ENCODE measurements around the gene INO80. TPM values are rescaled to one million over a fixed set of nuclear protein-coding genes. Genes with fewer than 3 reads are reported as not detected.

The INO80 gene
- polyA plus RNA-seq, 1 donor from 2014 or later, result 7.4 TPM

GRCh38 chr15:40938536-40938870 lies 177.6 kb downstream of the INO80 start:
- Mint-ChIP-seq H3K27ac (no peak overlapping the region), H3K27me3 (peaks cover 3% of the 10 kb centered on the region), H3K4me1 (peaks cover 4 to 24% (median 7%) of the 10 kb centered on the region in 3 donors), H3K36me3 (peaks cover under 1% of the 10 kb centered on the region), H3K9me3 (no peaks in the 10 kb centered on the region), H3K4me3 (no peak overlapping the region)

DNA sequence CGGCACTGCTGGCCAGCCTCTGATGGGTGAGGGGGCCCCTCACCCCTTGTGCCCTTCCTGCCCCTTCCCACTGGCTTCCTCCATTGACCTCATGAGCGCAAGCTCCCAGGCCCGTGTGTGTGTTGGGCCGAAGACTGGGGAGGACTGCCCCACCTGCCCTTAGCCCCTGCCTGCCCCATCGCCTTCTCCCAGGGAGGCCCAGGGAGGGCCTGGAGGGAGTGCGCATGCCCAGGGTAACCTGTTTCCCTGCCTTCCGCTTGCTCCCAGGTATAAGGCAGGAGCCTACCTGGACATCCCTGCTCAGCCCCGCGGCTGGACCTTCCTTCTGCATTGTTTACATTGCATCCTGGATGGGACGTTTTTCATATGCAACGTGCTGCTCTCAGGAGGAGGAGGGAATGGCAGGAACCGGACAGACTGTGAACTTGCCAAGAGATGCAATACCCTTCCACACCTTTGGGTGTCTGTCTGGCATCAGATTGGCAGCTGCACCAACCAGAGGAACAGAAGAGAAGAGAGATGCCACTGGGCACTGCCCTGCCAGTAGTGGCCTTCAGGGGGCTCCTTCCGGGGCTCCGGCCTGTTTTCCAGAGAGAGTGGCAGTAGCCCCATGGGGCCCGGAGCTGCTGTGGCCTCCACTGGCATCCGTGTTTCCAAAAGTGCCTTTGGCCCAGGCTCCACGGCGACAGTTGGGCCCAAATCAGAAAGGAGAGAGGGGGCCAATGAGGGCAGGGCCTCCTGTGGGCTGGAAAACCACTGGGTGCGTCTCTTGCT lies 178.1 kb downstream of the INO80 start:
- Mint-ChIP-seq H3K27me3 (peaks cover 3% of the 10 kb centered on the region), H3K27ac (no peak overlapping the region), H3K4me1 (peaks cover 4 to 22% (median 7%) of the 10 kb centered on the region in 3 donors), H3K4me3 (no peak overlapping the region), H3K9me3 (no peaks in the 10 kb centered on the region), H3K36me3 (peaks cover 2% of the 10 kb centered on the region)

DNA sequence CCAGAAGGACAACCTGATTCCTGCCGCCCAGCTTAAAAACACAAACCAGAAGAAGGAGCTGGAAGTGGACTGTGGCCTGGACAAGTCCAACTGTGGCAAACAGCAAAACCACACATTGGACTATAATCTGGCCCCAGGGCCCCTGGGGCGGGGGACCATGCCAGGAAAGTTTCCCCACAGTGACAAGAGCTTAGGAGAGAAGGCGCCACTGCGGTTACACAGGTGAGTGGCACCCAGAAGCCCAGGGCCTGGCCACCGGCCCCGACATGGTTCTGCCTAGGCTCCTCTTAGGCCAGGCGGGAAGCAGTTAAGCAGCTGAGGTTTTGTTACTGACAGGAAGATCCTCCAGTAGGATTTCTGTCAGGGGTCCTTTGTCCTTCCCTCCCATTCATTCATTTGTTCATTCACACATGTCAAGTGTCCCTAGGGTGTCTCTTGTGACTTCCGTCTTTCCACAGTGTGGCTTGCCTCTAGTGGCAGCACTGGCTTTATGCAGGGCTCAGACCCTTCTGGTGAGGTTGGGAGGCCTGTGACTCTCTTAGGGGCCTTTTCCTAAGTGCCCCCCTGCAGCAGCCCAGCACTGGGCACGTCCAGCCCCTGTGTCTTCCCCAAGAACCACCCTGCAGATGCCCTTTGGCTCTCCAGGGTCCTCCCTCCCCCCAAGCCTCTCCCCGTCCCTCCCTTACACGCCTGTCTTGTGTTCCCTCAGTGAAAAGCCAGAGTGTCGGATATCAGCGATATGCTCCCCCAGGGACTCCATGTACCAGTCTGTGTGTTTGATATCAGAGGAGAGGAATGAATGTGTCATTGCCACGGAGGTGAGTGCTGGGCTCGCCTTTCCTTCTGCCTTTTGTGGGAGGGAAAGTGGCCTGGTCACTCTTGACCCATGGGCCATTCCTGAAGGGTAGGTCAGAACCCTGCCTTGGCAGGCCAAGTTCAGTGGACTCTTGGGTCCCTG lies 179.1 kb downstream of the INO80 start:
- Mint-ChIP-seq H3K4me3 (peak overlapping the region in 2 of 4 donors; percentile 12 to 46), H3K27me3 (peaks cover 8% of the 10 kb centered on the region), H3K4me1 (peaks cover 4 to 15% (median 4%) of the 10 kb centered on the region in 3 donors), H3K9me3 (no peaks in the 10 kb centered on the region), H3K27ac (no peak overlapping the region), H3K36me3 (peaks cover 2% of the 10 kb centered on the region)

DNA sequence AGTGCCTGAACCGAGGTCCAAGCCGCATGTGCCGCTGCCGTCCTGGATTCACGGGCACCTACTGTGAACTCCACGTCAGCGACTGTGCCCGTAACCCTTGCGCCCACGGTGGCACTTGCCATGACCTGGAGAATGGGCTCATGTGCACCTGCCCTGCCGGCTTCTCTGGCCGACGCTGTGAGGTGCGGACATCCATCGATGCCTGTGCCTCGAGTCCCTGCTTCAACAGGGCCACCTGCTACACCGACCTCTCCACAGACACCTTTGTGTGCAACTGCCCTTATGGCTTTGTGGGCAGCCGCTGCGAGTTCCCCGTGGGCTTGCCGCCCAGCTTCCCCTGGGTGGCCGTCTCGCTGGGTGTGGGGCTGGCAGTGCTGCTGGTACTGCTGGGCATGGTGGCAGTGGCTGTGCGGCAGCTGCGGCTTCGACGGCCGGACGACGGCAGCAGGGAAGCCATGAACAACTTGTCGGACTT lies 179.8 kb downstream of the INO80 start:
- Mint-ChIP-seq H3K4me1 (peaks cover 7 to 15% (median 8%) of the 10 kb centered on the region in 3 donors), H3K4me3 (peak overlapping the region in 1 of 4 donors; percentile 12), H3K36me3 (peaks cover 4% of the 10 kb centered on the region), H3K27ac (no peak overlapping the region), H3K9me3 (no peaks in the 10 kb centered on the region), H3K27me3 (peaks cover 14% of the 10 kb centered on the region)

DNA sequence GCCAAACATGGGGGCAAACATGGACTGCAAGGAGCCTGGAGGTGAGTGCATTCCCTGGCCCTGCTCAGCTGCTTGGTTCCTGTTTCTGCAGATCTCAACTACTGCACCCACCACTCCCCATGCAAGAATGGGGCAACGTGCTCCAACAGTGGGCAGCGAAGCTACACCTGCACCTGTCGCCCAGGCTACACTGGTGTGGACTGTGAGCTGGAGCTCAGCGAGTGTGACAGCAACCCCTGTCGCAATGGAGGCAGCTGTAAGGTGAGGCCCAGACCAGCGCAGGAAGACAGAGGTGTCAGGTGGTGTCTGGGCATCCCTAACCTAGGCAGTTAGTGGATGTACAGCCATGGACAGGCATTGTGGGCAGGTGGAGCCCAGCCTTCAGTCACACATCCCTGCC lies 181.6 kb downstream of the INO80 start:
- peaks cover 4% of the 10 kb centered on the region for H3K36me3 Mint-ChIP-seq
- no peak overlapping the region for H3K27ac Mint-ChIP-seq
- no peaks in the 10 kb centered on the region for H3K9me3 Mint-ChIP-seq
- no peak overlapping the region for H3K4me3 Mint-ChIP-seq
- peaks cover 17 to 19% (median 18%) of the 10 kb centered on the region in 3 donors for H3K4me1 Mint-ChIP-seq
- peaks cover 27% of the 10 kb centered on the region for H3K27me3 Mint-ChIP-seq

- Mint-ChIP-seq H3K27me3 (peaks cover 34% of the 10 kb centered on the region), H3K9me3 (no peaks in the 10 kb centered on the region), H3K27ac (no peak overlapping the region), H3K4me1 (peaks cover 21 to 24% (median 23%) of the 10 kb centered on the region in 3 donors), H3K36me3 (peaks cover 4% of the 10 kb centered on the region), H3K4me3 (peak overlapping the region in 1 of 4 donors; percentile 79)
These were observed 182.6 kb downstream of the INO80 start for GRCh38 chr15:40933517-40933902.

DNA sequence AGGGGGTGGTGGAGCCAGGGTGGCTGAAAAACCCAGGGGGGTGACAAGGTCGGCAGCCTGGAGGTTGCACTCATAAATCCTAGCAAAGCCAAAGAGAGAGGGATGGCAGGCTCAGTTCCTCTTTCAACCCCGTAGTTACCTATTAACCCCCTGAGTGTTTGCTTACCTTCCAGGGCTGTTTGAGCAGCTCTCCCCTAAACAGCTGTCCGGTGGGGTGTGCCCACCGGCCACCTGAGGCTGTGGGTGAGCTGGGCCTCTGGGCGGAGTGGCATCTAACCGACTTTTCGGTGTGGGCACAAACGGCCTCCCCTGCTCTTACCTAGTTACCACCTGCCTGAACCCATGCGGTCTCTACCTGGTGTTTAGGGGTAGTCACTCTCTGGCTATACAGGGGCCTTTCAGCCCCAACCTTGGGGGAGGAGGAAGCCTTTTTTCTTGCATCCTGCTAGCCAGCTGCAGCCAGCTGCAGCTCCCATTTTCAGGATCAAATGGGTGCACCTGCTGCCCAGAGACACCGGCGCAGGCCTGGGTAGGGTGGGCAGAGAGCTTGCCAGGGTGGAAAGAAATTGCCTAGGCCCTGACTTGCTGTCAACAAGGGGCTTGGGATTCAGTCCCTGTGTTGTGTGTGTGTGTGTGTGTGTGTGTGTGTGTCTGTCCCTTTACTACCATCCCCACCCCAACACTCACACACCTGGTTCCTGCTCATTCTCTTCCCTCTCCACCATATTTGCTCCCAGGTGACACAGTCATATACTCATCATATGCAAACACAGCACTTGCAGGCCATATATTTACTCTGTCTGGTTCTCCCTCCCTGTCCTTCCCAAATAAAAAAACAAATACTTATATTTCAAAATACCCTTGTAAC lies 183.2 kb downstream of the INO80 start:
- Mint-ChIP-seq H3K9me3 (no peaks in the 10 kb centered on the region), H3K27ac (no peak overlapping the region), H3K27me3 (peaks cover 34% of the 10 kb centered on the region), H3K4me3 (peak overlapping the region in 1 of 4 donors; percentile 25), H3K4me1 (peaks cover 18 to 24% (median 23%) of the 10 kb centered on the region in 3 donors), H3K36me3 (peaks cover 4% of the 10 kb centered on the region)

DNA sequence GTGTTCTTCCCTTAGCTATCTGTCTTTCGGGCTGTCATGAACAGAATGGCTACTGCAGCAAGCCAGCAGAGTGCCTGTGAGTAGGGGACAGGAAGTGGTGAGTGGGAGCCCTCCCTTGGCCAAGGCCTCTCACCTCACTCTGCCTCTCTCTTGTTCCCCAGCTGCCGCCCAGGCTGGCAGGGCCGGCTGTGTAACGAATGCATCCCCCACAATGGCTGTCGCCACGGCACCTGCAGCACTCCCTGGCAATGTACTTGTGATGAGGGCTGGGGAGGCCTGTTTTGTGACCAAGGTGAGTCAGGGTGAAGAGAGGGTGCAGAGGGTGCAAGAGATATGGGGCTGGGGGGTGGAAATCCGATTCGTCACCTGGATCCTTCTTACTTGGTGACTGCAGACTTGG lies 183.9 kb downstream of the INO80 start:
- no peaks in the 10 kb centered on the region for H3K9me3 Mint-ChIP-seq
- peak overlapping the region in 1 of 3 donors; percentile 59 for H3K27ac Mint-ChIP-seq

GRCh38 chr15:40931300-40932142 lies 184.6 kb downstream of the INO80 start:
- no peaks in the 10 kb centered on the region for H3K9me3 Mint-ChIP-seq
- peaks cover 23 to 27% (median 26%) of the 10 kb centered on the region in 3 donors for H3K4me1 Mint-ChIP-seq
- H3K27ac Mint-ChIP-seq, result peak overlapping the region in 1 of 3 donors; percentile 59
- peaks cover 43% of the 10 kb centered on the region for H3K27me3 Mint-ChIP-seq
- peaks cover 4% of the 10 kb centered on the region for H3K36me3 Mint-ChIP-seq
- peak overlapping the region in 3 of 4 donors; percentile 57 to 89 (median 75) for H3K4me3 Mint-ChIP-seq

More for the DNA sequence above, 183.9 kb downstream of the INO80 start:
- peaks cover 4% of the 10 kb centered on the region for H3K36me3 Mint-ChIP-seq
- peaks cover 19 to 25% (median 23%) of the 10 kb centered on the region in 3 donors for H3K4me1 Mint-ChIP-seq
- H3K27me3 Mint-ChIP-seq, result peaks cover 36% of the 10 kb centered on the region
- H3K4me3 Mint-ChIP-seq, result peak overlapping the region in 3 of 4 donors; percentile 32 to 75 (median 57)

- peak overlapping the region; percentile 57 to 89 (median 78) for H3K4me3 Mint-ChIP-seq
- peaks cover 47% of the 10 kb centered on the region for H3K27me3 Mint-ChIP-seq
- peak overlapping the region in 1 of 3 donors; percentile 39 for H3K27ac Mint-ChIP-seq
These were observed 185.4 kb downstream of the INO80 start for GRCh38 chr15:40930430-40931299.

DNA sequence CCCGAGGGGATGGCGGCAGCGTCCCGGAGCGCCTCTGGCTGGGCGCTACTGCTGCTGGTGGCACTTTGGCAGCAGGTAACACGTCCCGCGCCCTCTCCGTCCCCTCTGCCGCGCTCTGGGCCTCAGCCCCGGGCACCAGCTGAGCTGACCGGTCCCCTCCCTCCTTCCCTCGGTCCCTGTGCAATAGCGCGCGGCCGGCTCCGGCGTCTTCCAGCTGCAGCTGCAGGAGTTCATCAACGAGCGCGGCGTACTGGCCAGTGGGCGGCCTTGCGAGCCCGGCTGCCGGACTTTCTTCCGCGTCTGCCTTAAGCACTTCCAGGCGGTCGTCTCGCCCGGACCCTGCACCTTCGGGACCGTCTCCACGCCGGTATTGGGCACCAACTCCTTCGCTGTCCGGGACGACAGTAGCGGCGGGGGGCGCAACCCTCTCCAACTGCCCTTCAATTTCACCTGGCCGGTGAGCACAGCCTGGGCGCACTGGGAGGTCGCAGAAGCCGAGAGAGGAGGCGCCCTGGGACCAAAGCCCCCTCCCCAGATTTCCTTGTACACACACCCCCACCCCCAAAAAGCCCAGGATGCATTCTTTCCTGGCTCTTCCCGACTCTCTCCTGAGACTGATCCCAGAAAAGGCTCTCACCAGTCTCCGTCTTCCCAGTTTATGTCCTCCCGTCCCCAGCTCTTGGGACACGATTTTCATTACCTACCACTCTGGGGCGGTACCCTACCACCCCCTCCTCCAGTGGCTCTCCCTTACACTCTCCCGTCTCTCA lies 186.2 kb downstream of the INO80 start:
- H3K4me3 Mint-ChIP-seq, result peak overlapping the region; percentile 81 to 94 (median 84)
- H3K4me1 Mint-ChIP-seq, result peaks cover 28 to 30% (median 29%) of the 10 kb centered on the region in 3 donors
- no peaks in the 10 kb centered on the region for H3K9me3 Mint-ChIP-seq
- H3K27me3 Mint-ChIP-seq, result peaks cover 51% of the 10 kb centered on the region
- H3K27ac Mint-ChIP-seq, result peak overlapping the region in 1 of 3 donors; percentile 39
- peaks cover 4% of the 10 kb centered on the region for H3K36me3 Mint-ChIP-seq

More at GRCh38 chr15:40930430-40931299, 185.4 kb downstream of the INO80 start:
- Mint-ChIP-seq H3K9me3 (no peaks in the 10 kb centered on the region), H3K36me3 (peaks cover 4% of the 10 kb centered on the region), H3K4me1 (peaks cover 27 to 29% (median 28%) of the 10 kb centered on the region in 3 donors)
